Activated T-helper 1 cell treated with anti-CD3 and anti-CD28 coated beads, Interleukin-2, amount 50 U/mL, for 16 hours (primary cell): ENCODE data around the gene GALNT6.
A peak's percentile ranks its signal among the peaks of the same experiment; 100 is the strongest.

Experiments
- DNase-seq, 2 donors: peaks; one replicate each; pipeline ENCODE4 v3.0.0-alpha.2; 2020; ENCODE audit warnings: low read depth in 1 of 2, low spot score in 1 of 2

GALNT6 gene

DNA sequence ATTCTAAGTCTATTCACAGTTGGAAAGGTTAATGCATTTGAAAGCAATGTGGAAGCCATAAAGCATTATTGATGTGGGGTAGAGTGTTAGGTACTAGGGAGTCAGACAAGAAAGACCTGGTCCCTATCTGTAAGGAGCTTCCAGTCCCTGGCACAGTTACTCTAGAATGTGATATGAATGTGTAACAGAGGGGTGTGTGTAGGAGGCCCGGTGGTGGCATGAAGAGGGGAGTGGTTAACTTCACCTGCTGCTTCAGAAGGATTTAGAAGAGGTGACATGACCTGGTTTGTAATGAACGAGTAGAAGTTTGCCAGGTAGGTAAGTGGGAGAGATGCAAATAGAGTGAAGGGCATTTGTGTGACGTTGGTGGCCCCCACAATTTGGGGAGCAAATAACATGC, 15.1 kb upstream of the GALNT6 start:
- DNase-seq: no peak

DNA sequence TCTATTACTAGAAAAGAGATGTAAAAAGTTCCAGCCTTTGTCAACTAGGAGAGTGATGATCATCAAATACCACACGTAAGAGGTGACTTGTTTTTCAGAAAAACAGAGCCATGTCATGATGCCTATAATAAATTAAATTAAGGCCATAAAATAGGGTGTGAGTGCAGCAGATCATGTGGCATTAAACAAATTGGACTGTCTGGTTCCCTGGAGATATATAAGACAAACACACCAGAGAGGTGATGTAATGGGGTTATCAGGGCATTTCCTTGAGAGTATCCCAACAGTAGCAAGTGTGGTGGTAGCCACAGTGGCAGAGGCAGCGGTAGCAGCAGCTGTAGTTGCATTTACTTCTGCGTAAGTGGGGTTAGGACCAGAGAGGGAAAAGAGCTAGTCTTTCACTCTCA, 14.6 kb upstream of the GALNT6 start:
- no peak for DNase-seq

DNA sequence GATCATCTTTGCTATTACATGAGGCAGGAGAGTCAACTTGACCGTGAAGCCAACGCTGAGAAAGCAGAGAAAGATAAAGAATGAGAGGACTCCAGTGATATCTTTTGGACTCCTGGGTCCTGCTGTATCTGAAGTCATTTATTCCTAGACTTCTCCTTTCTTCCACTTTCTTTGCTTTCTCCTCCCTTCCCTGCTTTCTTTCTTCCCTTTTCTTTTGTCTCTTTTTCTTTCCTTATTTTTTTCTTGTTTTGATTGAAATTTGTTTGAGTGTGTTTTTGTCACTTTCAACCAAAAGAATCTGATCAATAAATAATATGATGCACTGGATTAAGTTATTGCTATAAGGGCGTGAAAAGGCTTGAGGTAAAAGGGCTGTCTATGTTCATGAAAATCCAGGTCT, 13.4 kb upstream of the GALNT6 start:
- no peak for DNase-seq

DNA sequence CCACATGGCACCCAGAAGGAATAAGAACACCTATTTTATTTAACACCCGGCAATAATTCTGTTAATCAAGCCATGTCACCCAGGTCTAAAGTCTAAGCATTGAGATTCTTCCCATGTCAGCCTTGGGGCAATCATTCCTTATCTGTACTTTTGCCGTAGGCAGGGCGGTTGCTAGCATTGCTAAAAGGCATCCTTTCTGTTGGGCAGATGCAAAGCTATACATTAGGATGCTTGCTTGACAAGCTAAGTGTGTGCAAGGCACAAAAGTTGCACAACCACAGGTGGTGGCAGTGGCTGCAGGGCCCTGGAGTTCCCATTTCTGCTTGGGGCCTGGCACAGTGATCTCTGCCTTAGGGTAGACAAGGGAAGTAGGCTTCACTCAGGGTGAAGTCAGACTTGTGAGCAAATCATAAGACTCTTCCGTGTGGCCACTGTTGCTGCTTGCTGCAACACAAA, 12.5 kb upstream of the GALNT6 start:
- DNase-seq: no peak

DNA sequence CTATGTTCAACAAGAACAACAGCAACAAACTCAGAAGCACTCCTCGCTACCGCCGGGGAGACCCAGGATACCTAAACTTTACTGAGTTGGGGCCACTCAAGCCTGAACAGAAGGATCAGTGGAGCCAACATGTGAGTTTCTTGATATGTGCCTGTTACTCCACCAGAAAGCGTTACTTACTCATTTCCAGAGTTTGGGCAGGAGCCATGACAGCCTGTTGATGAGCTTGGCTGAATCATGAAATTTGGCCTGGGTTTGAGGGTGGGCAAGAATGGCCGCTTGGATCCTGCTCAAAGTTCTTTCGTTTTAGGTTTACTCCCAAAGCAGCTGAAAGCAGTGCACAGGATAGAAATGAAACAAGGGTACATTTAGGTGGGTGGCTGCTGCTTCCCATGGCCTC, 12.0 kb upstream of the GALNT6 start:
- DNase-seq: no peak

DNA sequence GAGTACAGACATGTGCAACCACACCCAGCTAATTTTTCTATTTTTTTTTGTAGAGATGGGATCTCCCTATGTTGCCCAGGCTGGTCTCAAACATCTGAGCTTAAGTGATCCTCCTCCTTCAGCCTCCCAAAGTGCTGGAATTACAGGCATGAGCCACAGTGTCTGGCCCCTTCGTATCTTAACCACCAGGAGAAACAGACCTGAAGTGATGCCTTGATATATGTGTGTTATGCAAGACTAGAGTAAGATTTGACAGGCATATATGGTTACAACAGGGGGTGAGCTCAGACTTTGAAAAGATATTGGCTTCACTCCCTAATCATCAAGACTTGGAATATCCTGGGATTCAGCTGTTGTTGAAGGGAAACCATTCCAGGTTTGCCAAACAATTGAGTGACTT, 10.7 kb upstream of the GALNT6 start:
- DNase-seq: no peak

DNA sequence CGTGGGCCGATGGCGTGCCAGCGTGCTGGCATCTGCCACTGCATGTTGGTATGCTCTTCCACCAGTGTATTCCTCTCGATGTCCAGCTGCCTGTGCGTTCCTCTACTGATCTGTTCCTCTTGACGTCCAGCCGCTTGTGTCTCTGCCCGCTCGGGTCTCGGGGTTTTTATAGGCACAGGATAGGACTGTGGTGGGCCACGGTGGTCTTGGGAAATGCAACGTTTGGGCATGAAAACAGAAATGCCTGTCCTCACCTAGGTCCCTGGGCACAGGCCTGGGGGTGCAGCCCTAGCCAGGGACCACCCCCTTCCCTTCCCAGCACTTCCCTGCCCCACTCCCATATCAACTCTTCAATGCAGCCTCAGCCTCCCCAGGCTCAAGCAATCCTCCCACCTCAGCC, 10.3 kb upstream of the GALNT6 start:
- no peak for DNase-seq

DNA sequence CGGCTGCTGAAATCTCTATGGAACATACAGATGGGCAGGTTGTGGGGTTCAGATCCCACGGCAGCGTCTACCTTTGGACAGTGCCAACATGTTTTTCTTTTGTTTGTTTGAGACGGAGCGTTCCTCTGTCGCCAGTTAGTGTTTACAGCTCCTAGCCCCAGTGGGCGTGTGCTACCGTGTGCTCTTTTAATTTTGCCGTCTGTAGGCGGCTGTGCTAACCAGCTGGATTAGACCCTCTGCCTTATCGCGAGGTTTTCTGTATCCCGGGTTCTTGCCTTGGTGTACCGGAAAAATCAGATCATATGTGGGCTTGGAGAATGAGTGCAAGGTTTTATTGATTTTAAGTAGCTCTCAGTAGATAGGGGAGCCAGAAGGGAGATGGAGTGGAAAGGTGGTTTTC, 9.8 kb upstream of the GALNT6 start:
- DNase-seq: no peak

DNA sequence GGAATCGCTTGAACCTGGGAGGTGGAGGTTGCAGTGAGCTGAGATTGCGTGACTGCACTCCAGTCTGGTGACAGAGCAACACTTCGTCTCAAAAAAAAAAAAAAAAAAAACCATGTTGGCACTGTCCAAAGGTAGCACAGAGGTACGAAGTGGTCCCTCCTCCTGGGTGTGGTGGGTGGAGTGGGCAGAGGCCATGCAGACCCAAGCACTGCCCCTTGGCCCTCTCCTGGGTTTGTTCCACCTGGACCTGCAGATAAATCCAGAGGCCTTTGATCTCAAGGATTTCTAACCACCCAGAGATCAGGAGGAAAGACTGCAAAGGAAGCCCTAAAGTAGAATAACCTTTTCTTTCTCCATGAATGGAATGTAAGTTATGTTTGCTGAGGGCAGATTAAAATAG, 8.7 kb upstream of the GALNT6 start:
- no peak for DNase-seq

DNA sequence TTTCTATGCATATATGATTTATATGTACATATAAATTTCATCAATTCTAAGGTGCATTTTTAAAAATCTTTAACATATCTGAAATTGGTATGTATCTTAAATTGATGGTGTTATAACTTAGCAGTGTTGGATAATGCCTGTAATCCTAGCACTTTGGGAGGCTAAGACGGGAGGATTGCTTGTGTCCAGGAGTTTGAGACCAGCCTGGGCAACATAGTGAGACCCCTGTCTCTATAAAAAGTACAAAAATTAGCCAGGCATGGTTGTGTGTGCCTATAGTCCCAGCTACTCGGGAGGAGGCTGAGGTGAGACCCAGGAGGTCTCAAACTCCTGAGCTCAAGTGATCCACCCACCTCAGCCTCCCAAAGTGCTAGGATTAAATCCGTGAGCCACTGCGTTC, 6.5 kb upstream of the GALNT6 start:
- no peak for DNase-seq

DNA sequence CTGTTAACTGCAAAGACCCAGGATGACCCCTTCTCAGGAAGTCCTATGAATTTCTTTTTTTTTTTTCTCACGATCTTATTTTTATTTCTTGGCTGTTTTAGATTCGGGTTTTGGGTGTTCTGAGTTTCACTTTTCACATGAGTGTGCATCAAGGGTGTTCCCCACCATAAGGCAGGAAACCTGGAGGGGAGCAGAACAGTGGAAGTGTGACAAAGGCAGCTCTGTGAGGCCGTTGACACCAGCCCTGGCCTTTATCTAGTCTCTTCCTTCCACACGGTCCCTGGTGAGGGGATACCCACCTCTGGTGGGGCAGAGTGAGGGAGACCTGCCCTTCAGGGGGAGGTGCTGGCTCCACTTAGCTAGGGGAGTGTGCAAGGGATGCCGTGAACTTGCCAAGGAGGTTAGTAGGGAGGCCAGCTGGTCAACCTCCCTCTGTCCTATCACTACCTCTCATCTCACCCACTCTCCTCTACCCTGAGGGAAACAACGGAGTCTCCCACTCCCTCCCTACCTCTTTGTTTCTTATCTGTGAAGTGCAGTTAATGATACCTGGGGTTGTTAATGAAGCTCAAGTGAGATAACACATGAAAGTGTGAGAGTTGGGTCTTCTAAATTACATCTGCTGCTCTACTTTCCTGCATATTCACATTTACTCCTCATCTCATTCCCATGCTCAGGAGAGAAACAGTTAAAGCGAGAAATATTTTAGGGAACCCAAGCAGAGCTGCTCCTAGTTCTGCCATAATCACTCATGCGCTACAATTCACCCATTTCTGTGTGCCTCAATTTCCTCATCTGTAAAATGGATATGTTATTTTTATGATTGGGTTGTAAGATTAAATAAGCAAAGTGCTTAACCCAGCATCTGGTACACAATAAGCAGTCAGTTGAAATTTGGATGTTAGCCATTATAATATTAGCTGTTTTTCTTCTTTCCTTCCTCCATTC, 4.4 kb upstream of the GALNT6 start:
- DNase-seq: no peak

DNA sequence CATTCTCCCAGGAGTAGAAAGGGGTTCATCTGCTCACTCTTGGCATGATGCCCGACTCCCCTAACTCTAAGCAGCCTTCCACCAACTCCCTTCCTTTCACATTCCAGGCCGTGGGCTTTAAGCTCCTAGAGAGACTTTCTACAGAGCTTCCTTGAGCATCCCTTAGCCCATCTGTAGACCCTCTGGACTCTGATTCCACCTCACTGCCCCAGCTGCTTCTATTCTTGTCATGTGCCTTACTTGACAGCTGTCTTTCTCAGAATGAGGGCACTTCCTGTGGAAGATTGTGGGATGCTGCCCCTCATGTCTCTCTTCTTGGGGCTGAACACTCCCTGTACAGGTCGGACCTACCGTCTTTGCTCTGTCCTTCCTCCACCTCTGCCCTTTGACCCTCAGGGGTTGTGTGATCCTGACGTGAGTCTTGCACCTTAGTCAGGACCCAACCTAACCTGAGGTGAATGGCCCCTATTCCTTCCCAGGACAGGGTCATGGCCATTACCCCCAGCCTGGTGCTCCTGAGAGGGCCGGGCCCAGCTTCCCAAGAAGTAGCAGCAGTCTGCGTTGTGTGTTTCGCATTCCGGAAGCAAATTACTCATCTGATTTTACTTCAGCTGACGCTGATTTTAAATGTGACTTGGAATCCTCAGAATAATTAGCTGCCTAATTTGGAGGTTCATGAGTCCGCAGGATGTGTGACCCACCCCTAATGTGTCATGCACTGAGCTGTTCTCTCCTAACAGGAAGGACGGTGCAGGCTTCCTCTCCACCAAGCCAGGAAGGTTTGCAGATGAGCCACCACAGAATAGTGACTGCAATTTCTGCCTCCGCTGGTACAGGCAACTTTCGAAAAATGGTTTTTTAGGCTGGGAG, 2.7 kb upstream of the GALNT6 start:
- peak in 1 of 2 donors; percentile 30 for DNase-seq

DNA sequence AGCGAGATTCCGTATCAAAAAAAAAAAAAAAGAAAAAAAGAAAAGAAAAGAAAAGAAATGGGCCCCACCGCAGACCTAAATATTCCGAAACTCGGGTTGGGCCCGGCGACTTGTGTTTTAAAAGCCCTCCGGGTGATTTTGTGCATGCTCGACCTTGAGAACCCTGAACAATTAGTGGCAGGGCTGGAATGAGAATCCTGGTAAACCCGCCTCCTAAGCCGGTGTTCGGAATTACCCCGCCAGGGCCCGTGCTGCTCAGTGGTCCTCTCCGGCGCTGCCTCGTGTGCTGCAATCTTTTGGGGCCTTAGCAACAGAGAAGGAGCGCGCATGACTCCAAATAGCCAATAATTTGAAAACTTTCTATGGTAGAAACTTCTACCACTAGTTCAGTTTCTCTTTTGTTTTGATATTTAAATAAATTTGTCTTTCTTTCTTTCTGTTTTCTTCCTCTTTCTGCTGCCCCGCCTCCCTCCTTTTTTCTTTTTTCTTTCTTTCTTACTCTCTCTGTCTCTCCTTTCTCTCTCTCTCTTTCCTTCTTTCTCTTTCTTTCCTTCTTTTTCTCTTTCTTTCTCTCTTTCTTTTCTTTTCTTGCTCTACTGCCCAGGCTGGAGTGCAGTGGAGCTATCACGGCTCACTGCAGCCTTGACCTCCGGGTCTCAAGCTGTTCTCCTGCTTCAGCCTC, 1.5 kb upstream of the GALNT6 start:
- DNase-seq: no peak

DNA sequence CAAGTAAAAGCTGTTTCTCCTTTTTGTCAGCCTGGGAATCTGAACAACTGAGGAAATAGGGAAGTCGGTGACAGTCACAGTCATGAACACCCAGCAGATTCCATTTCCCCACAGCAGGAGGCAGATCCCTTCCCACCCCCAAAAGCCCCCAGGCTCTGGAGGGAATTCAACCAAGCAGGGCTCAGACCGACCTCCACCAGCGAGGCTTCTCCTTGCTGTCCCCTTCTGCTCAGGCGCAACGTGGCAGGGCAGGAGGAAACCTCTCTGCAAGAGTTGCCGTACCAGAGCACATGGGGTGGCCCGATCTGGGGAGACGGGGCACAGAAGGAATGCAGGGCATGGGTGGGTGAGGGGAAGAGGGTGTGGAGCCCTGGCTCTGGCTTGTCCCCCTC, 319 bp downstream of the GALNT6 start:
- DNase-seq: no peak

DNA sequence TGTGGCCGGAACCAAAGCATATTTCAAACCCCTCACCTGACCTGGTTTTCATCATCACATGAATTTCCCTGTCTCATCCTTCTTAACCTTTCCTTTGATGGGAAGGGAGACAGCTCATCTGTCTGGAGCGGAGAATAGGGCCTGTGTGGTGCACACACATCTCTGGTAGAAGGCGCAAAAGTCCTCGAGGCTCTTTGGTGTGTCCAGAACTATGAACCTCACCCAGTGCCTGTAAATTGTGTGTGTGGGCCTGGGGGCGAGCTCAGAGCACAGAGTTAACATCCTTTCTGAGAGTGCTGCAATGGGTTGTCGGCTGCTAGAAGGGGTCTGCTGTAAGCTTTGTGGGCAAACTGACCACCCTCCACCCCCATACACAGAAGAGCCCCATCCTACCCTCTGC, 749 bp downstream of the GALNT6 start:
- no peak for DNase-seq

DNA sequence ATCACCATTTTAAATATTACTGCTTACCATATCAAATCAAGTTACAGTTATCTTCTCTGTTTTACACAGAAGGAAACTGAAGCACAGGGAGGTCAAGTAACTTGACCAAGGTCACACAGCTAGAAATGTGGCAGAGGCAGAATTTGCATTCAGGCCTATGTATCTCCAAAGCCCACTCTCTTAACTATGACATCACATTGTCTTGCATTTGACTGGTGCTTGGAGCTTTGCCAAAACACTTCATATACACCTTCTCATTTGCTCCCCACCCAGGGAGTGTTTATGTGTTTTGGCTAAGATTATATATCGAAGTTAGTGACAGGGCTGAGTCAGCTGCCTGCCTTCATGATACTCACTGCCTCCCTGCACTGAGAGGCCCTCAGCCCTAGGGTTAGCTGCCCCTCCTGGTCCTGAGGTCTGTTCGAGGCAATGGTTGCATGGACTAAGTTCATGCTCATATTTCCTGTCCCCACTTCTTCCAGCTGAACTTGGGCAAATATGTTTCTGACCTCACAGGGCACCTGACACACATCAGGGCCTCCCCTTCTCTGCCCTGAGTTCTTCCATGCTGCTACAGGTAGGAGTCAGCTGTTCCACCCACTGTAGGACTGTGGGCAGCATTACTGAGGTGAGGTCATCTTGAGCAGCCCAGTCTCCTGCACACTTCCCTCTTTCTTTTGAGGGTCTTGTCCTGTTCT, 1.8 kb downstream of the GALNT6 start:
- DNase-seq: no peak

DNA sequence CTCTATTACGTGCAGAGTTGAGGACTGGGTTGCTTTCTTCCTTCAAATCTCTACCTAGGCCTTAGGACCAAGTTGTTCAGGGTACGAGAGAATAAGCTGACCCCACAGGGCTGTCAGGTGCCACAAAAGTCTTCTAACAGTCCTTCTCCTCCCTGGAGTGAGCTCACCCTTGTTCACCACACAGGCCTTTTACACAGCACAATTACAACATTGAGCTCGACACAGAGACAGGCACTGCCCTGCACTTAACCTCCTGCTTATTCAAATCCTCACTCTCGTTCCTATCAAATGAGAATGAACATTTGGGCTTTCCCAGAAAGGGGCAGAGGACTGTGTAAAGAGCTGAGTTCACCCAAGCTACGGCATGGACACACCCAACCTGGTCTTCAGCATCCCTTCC, 2.4 kb downstream of the GALNT6 start:
- DNase-seq: no peak

DNA sequence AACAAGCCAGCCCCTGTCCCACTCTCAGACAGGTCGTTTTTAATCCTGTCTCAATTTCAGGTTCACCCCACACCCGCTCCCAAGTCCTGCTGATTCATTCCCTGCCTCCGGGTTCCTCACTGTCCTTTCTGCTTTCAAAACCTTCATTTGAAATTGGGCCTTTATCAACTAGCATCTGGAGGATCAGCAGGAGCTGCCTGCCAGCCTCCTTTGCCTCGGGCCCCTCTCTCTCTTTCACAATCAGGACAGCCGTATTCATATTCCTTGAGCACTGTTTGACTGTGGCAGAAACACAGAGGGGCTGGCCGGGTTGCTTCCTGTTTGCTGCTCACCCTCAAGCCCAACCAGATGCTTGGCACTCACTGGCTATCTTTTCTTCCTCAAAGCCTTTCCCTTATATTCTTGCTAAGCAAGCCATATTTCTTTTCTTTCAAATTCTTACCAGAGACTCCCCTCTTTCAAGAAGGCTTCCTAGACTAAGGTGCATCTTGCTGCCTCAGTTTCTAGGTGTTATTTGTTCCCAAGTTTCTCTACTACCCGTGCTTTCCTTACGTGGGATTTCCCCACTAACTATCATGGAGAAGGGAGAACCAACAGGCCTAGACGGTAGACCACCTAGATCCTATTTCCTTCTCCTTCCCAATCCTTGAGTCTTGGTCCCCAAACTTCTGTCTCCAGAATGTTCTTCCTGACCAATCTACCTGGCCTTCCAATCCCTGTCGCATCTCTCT, 3.0 kb downstream of the GALNT6 start:
- DNase-seq: no peak

DNA sequence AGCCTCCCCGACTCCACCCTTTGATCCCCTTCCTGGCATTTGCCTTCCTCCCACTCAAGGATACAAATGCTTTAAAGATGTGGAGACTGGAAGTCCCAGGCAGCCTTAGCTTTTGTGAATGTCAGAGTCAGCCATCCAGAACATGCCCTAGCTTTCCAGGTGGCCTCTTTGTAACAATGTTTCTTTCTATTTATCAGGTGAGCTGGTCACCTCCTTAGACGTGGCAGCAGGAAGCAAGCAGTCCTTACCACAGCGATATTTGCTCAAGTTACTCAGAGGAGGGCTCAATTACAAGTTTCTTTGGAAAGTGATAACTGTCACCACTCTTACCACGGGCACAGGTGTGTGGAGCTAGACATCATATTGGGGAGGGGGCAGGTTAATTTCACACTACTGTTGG, 4.9 kb downstream of the GALNT6 start:
- no peak for DNase-seq

DNA sequence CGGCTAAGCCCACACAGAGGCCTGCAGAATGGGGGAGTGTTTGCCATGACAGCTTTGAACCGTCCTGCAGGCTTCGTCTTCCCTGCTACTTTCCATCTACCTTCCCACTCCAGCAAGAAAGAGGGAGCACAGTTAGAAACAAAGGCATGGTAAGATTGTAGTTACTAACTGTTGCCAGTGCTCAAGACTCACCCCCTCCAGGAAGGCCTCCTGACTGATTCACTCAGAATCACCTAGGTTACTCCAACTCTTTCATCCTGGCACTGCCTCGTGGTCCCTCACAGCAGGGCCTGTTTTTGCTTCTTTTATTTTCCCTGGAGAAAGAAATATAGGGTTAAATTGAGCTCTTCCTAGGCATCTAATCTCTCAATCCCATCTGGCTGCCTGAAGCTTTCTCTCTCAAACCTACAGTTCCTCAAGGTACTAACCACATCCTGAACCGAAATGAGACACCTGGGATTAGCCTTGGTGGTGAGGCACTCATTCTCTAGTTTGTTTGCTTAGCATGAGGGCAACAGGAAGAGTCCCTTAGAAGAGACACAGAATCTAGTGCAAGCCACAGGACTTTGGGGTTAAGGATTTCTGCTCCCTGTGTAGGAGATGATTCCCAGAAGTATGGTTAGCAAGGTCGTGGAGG, 7.8 kb downstream of the GALNT6 start:
- DNase-seq: no peak
